Smooth muscle cell of bladder (primary cell): ENCODE data around the gene ZKSCAN8. TPM values are rescaled to one million over a fixed set of nuclear protein-coding genes. Genes with fewer than 3 reads are reported as not detected.

Source experiments
- total RNA-seq: library from RNA; depleted of rRNA; stranded (reverse); fragments of >200 nt; gene quantifications from 2 replicates; pipeline ENCODE4 v1.2.3, GENCODE V29; 2014

Gene ZKSCAN8
- 11.9 and 14.5 TPM in 2 replicates for total RNA-seq

GRCh38 chr6:28141500-28142329 is at the start of gene ZKSCAN8:
Gene ZKSCAN8, plus strand, starts transcription at chr6:28141883. Its CDS starts 6,525 bp downstream, at chr6:28148408.

DNA sequence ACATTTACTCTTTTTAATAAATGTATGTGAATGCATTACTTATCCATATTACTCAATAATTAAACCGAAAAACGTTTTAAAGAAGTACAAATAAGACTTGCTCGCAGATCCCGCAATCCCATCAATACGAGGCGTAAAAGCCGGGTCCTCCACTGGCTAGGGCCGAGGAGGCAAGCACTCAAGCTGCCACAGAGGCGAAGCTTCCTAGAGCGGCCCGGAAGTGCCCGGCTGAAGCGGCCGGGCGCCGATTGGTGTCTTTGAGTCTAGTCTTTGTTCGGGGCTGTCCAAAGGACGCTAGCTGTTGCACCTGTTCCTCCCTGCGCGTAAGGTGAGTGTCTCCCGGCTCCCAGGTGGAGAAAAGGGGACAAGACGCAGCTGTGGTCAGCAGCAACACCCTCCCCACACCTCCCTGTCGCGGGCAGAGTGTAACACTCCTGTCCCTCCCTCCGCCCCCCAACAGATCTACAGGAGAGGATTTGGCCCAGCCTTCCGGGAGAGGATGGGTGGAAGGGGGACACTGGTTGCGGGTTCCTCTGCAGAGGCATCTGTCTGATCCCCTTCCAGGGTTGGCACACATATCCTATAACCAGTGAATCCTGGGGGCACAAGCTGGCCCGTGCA is 17.2 kb upstream of the ZKSCAN8 start, which contains the start of gene ZSCAN16:
TSS of gene ZSCAN16 (plus strand) at position 260 of the 621 bp plus-strand sequence. CDS start 835 bp downstream, outside the sequence.

Other genes with a start within 250 kb of the ZKSCAN8 start
- not detected in 2 replicates for gene OR2B2, start 229.5 kb upstream of the ZKSCAN8 start, total RNA-seq
- not detected in 2 replicates for gene OR2B6, start 184.6 kb upstream of the ZKSCAN8 start, total RNA-seq
- gene ZNF165, start 61.3 kb upstream of the ZKSCAN8 start, total RNA-seq, result 0.46 and 0.57 TPM in 2 replicates
- gene ZSCAN16, start 17.3 kb upstream of the ZKSCAN8 start, total RNA-seq, result 1.8 and 2.8 TPM in 2 replicates
- 7.3 and 8.8 TPM in 2 replicates for gene ZSCAN9, start 83.4 kb downstream of the ZKSCAN8 start, total RNA-seq
- 5.3 and 5.6 TPM in 2 replicates for gene ZKSCAN4, start 110.4 kb downstream of the ZKSCAN8 start, total RNA-seq
- 1.8 and 2.0 TPM in 2 replicates for gene NKAPL, start 117.4 kb downstream of the ZKSCAN8 start, total RNA-seq
- 9.1 and 12.3 TPM in 2 replicates for gene ZSCAN26, start 125.3 kb downstream of the ZKSCAN8 start, total RNA-seq
- 2.7 and 3.3 TPM in 2 replicates for gene PGBD1, start 139.7 kb downstream of the ZKSCAN8 start, total RNA-seq
- 7.8 and 16.2 TPM in 2 replicates for gene ZSCAN31, start 194.3 kb downstream of the ZKSCAN8 start, total RNA-seq
- 3.7 and 5.0 TPM in 2 replicates for gene ZKSCAN3, start 208.1 kb downstream of the ZKSCAN8 start, total RNA-seq